Measurements from ENCODE around the gene MAGEB16. TPM values are rescaled to one million over a fixed set of nuclear protein-coding genes. Genes with fewer than 3 reads are reported as not detected.

Gene MAGEB16
- not detected for total RNA-seq

- TF ChIP-seq CTCF (IDR thresholded peaks at IDR 0.05): no peak
- no peak for DNase-seq (ENCODE audit: low spot score)
- no peak for ATAC-seq (ENCODE audit: low FRiP score)
Observed at GRCh38 chrX:35798042-35798441, at the start of gene MAGEB16. TSS of gene MAGEB16 (plus strand) at chrX:35798342. CDS start at chrX:35802197, 3,855 bp downstream.

GRCh38 chrX:35773958-35774564, 24.1 kb upstream of the MAGEB16 start:
- no peak for DNase-seq (ENCODE audit: low spot score)
- no peak for ATAC-seq (ENCODE audit: low FRiP score)
- no peak for TF ChIP-seq CTCF (IDR thresholded peaks at IDR 0.05)

- ATAC-seq (ENCODE audit: low FRiP score) (no peak), DNase-seq (ENCODE audit: low spot score) (no peak)
- TF ChIP-seq CTCF (IDR thresholded peaks at IDR 0.05): no peak
Observed at GRCh38 chrX:35785075-35785474, 13.1 kb upstream of the MAGEB16 start.

GRCh38 chrX:35786271-35786670, 11.9 kb upstream of the MAGEB16 start:
- no peak for DNase-seq (ENCODE audit: low spot score)
- no peak for ATAC-seq (ENCODE audit: low FRiP score)
- TF ChIP-seq CTCF (IDR thresholded peaks at IDR 0.05): no peak

- no peak for ATAC-seq (ENCODE audit: low FRiP score)
- no peak for TF ChIP-seq CTCF (IDR thresholded peaks at IDR 0.05)
Observed at GRCh38 chrX:35787867-35788266, 10.3 kb upstream of the MAGEB16 start.

GRCh38 chrX:35800474-35800873, 2.3 kb downstream of the MAGEB16 start:
- no peak for TF ChIP-seq CTCF (IDR thresholded peaks at IDR 0.05)
- ATAC-seq (ENCODE audit: low FRiP score): no peak
- no peak for DNase-seq (ENCODE audit: low spot score)

More at GRCh38 chrX:35787867-35788266, 10.3 kb upstream of the MAGEB16 start:
- no peak for DNase-seq (ENCODE audit: low spot score)

GRCh38 chrX:35809781-35810180, 11.6 kb downstream of the MAGEB16 start:
- TF ChIP-seq CTCF (IDR thresholded peaks at IDR 0.05): no peak
- ATAC-seq (ENCODE audit: low FRiP score) (no peak), DNase-seq (ENCODE audit: low spot score) (no peak)

All from omental fat pad (tissue), 4 donors.